ENCODE results near the gene PHF2. TPM values are rescaled to one million over a fixed set of nuclear protein-coding genes. Genes with fewer than 3 reads are reported as not detected.

The PHF2 gene
- polyA plus RNA-seq, 1 experiment, result 8.8 TPM

GRCh38 chr9:93546356-93546755 is 30.0 kb upstream of the PHF2 start:
- Histone ChIP-seq H3K27ac (ENCODE audit: low read depth, low read length) (no peak overlapping the region), H3K4me3 (ENCODE audit: low read depth, low read length) (no peak overlapping the region), H3K9me3 (ENCODE audit: control insufficient read depth, insufficient read depth, low read length) (no peaks in the 10 kb centered on the region), H3K27me3 (ENCODE audit: control insufficient read depth, insufficient read depth, low read length) (no peaks in the 10 kb centered on the region)
- POLR2A ChIA-PET, result no interaction called here
- CTCF ChIA-PET, result interaction anchor here (6.2 kb wide), 1 partner anchor 20 kb away, joined by 48 read pairs; no protein-coding TSS in a partner anchor
- no peak for DNase-seq (ENCODE audit: low read depth, low spot score)
- no peak for TF ChIP-seq CTCF (IDR thresholded peaks at IDR 0.05; ENCODE audit: low read depth, low read length)

GRCh38 chr9:93549611-93550010 is 26.8 kb upstream of the PHF2 start:
- no peak overlapping the region for H3K4me3 ChIP-seq (ENCODE audit: low read depth, low read length)
- H3K27ac ChIP-seq (ENCODE audit: low read depth, low read length), result no peak overlapping the region
- no peak for TF ChIP-seq CTCF (IDR thresholded peaks at IDR 0.05; ENCODE audit: low read depth, low read length)
- CTCF ChIA-PET, result interaction anchor here (2.3 kb wide), 1 partner anchor 17 kb away, joined by 21 read pairs; no protein-coding TSS in a partner anchor
- H3K9me3 ChIP-seq (ENCODE audit: control insufficient read depth, insufficient read depth, low read length), result no peaks in the 10 kb centered on the region
- DNase-seq (ENCODE audit: low read depth, low spot score), result no peak
- no peaks in the 10 kb centered on the region for H3K27me3 ChIP-seq (ENCODE audit: control insufficient read depth, insufficient read depth, low read length)
- POLR2A ChIA-PET, result no interaction called here

- no peak overlapping the region for H3K27ac ChIP-seq (ENCODE audit: low read depth, low read length)
- no peak overlapping the region for H3K4me3 ChIP-seq (ENCODE audit: low read depth, low read length)
- no peak for DNase-seq (ENCODE audit: low read depth, low spot score)
- ChIA-PET POLR2A (no interaction called here), CTCF (interaction anchor here (3.1 kb wide), 1 partner anchor 13 kb away, joined by 49 read pairs; no protein-coding TSS in a partner anchor)
- TF ChIP-seq CTCF (IDR thresholded peaks at IDR 0.05; ENCODE audit: low read depth, low read length), result no peak
- H3K9me3 ChIP-seq (ENCODE audit: control insufficient read depth, insufficient read depth, low read length), result no peaks in the 10 kb centered on the region
- H3K27me3 ChIP-seq (ENCODE audit: control insufficient read depth, insufficient read depth, low read length), result no peaks in the 10 kb centered on the region
Measured at GRCh38 chr9:93552923-93553322, 23.5 kb upstream of the PHF2 start.

- H3K9me3 ChIP-seq (ENCODE audit: control insufficient read depth, insufficient read depth, low read length), result no peaks in the 10 kb centered on the region
- ChIA-PET CTCF (interaction anchor here (4.2 kb wide), 1 partner anchor 11 kb away, joined by 46 read pairs; no protein-coding TSS in a partner anchor), POLR2A (no interaction called here)
- no peaks in the 10 kb centered on the region for H3K27me3 ChIP-seq (ENCODE audit: control insufficient read depth, insufficient read depth, low read length)
- no peak for DNase-seq (ENCODE audit: low read depth, low spot score)
- no peak overlapping the region for H3K27ac ChIP-seq (ENCODE audit: low read depth, low read length)
- H3K4me3 ChIP-seq (ENCODE audit: low read depth, low read length), result no peak overlapping the region
- no peak for TF ChIP-seq CTCF (IDR thresholded peaks at IDR 0.05; ENCODE audit: low read depth, low read length)
Measured at GRCh38 chr9:93555370-93555769, 21.0 kb upstream of the PHF2 start.

GRCh38 chr9:93557366-93558137 is 18.8 kb upstream of the PHF2 start:
- no peak overlapping the region for H3K4me3 ChIP-seq (ENCODE audit: low read depth, low read length)
- H3K27ac ChIP-seq (ENCODE audit: low read depth, low read length), result no peak overlapping the region
- no peak for DNase-seq (ENCODE audit: low read depth, low spot score)
- no peaks in the 10 kb centered on the region for H3K9me3 ChIP-seq (ENCODE audit: control insufficient read depth, insufficient read depth, low read length)
- POLR2A ChIA-PET, result no interaction called here
- TF ChIP-seq CTCF (IDR thresholded peaks at IDR 0.05; ENCODE audit: low read depth, low read length), result no peak
- no peaks in the 10 kb centered on the region for H3K27me3 ChIP-seq (ENCODE audit: control insufficient read depth, insufficient read depth, low read length)
- CTCF ChIA-PET, result interaction anchor here (4.2 kb wide), 1 partner anchor 9 kb away, joined by 46 read pairs; no protein-coding TSS in a partner anchor

Measured in AG04450 (cell line).